CD4-positive, alpha-beta T cell (primary cell): ENCODE measurements around the gene TMEM219. TPM values are rescaled to one million over a fixed set of nuclear protein-coding genes. Genes with fewer than 3 reads are reported as not detected.

ENCODE experiments used
- ATAC-seq: fragments of 200-7000 bp; cut with Tn5 transposase; one replicate; pipeline ENCODE4 v1.10.0; 2022; ENCODE audit warnings: mild to moderate bottlenecking; ENCODE audit not compliant: poor library complexity
- CTCF ChIA-PET: fragments of 350-600 bp; sonication (Branson Sonifier 250); formaldehyde crosslinking; loops from one replicate; lab custom pipeline; 2021; ENCODE audit warnings: antibody characterized with exemption, inconsistent platforms; lab: Charles Lee
- POLR2A ChIA-PET: fragments of 350-600 bp; sonication (Branson Sonifier 250); formaldehyde crosslinking; loops from one replicate; lab custom pipeline; 2021; ENCODE audit warnings: antibody characterized with exemption, inconsistent platforms; lab: Charles Lee
- DNase-seq, 14 experiments: peaks; one replicate each; pipeline ENCODE4 v3.0.0-alpha.2; 2013 to 2020; ENCODE audit warnings: mixed read lengths in 2 of 14
- H3K27ac ChIP-seq, 2 donors: one replicate each; pipeline versions ENCODE4 v1.5.1 to v1.7.0; 2013; ENCODE audit warnings: low read length in 2 of 2, low read depth in 1 of 2, mild to moderate bottlenecking in 1 of 2
- H3K27me3 ChIP-seq, 2 experiments: 1 replicate in 1 of 2; 2 replicates in 1 of 2; pipeline versions ENCODE4 v1.6.1 to v1.7.0; 2013; ENCODE audit warnings: low read length in 2 of 2, control low read depth in 1 of 2, mild to moderate bottlenecking in 1 of 2, moderate library complexity in 1 of 2; ENCODE audit not compliant: insufficient read depth in 2 of 2, control insufficient read depth in 1 of 2
- H3K36me3 ChIP-seq: one replicate; pipeline ENCODE4 v1.6.1; 2013; ENCODE audit warnings: low read length, control low read depth; ENCODE audit not compliant: insufficient read depth
- H3K4me1 ChIP-seq: one replicate; pipeline ENCODE4 v1.6.1; 2013; ENCODE audit warnings: low read length, control low read depth; ENCODE audit not compliant: insufficient read depth
- H3K4me3 ChIP-seq: one replicate; pipeline ENCODE4 v1.5.1; 2013; ENCODE audit warnings: mild to moderate bottlenecking, low read length, moderate library complexity
- H3K9me3 ChIP-seq, 2 experiments: 1 replicate in 1 of 2; 2 replicates in 1 of 2; pipeline versions ENCODE4 v1.6.1 to v1.7.0; 2013; ENCODE audit warnings: low read length in 2 of 2, mild to moderate bottlenecking in 2 of 2, control low read depth in 1 of 2, moderate library complexity in 1 of 2; ENCODE audit not compliant: control insufficient read depth in 1 of 2, insufficient read depth in 1 of 2
- H3K27ac Mint-ChIP-seq: one replicate; pipeline ENCODE4 v1.8.0; 2020; ENCODE audit warnings: mixed read lengths
- H3K27me3 Mint-ChIP-seq: one replicate; pipeline ENCODE4 v1.8.0; 2021; ENCODE audit warnings: mixed read lengths
- H3K36me3 Mint-ChIP-seq: one replicate; pipeline ENCODE4 v1.8.0; 2021; ENCODE audit warnings: low read depth, mixed read lengths
- H3K4me1 Mint-ChIP-seq: one replicate; pipeline ENCODE4 v1.8.0; 2021; ENCODE audit warnings: low read depth, mixed read lengths
- H3K4me3 Mint-ChIP-seq: one replicate; pipeline ENCODE4 v1.8.0; 2020; ENCODE audit warnings: mild to moderate bottlenecking, mixed read lengths
- H3K9me3 Mint-ChIP-seq: one replicate; pipeline ENCODE4 v1.8.0; 2020; ENCODE audit warnings: mixed read lengths
- CTCF ChIP-seq: fragments of 200-600 bp; IDR thresholded peaks from one replicate; pipeline ENCODE4 v1.8.0; 2022; ENCODE audit warnings: antibody characterized with exemption, mild to moderate bottlenecking
- intact Hi-C, 2 experiments: fragments of 100-400 bp; cut with DNase I in 1 of 2; cut with micrococcal nuclease in 1 of 2; formaldehyde crosslinking; loops; one replicate each; pipeline versions ENCODE4 v1.15.1 to v1.9.0; 2023 to 2025; cut with DNase I, micrococcal nuclease
- total RNA-seq, 174 experiments: library from RNA in 2 of 174; stranded (reverse) in 2 of 174; gene quantifications; one replicate each; pipeline ENCODE4 v1.2.3 and lab custom pipeline; 2021 to 2026

TMEM219 gene
- total RNA-seq, 2 experiments from 2014 or later = 56.9 to 63.3 TPM

DNA sequence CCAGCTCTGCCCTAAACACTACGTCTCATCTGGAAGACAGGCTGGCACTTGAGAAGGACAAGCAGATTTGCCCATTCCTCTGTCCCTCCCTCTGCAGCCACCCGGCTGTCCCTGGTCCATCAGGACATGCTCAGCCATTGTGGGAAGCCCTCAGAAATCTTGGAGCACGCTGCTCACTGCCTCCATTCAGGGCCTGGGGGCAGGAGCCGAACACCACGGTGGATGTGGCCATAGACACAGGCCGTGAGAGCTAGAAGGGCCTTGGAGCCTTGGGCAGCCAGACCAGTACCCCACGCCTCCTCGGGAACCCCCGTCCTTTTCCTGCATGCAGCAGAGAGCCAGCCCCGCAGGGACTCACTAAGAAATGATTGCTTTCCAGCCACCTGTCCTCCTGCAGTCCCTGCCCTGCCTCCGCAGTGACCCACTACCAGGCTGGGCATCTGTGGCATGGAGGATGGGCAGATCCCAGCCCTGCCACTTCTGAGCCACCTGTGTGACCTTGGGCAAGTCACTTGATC lies 45.6 kb downstream of the TMEM219 start:
- ChIA-PET POLR2A (no interaction called here), CTCF (no interaction called here)
- peaks cover 10% of the 10 kb centered on the region for H3K36me3 ChIP-seq
- Mint-ChIP-seq H3K4me1 (peaks cover 22% of the 10 kb centered on the region), H3K27ac (no peak overlapping the region), H3K27me3 (peaks cover 22% of the 10 kb centered on the region), H3K4me3 (peak overlapping the region; percentile 34), H3K36me3 (peaks cover 11% of the 10 kb centered on the region), H3K9me3 (no peaks in the 10 kb centered on the region)
- no peak overlapping the region for H3K4me3 ChIP-seq
- ATAC-seq = no peak
- DNase-seq = no peak
- peaks cover 19 to 20% of the 10 kb centered on the region in 2 experiments for H3K27me3 ChIP-seq
- peaks cover 28% of the 10 kb centered on the region for H3K4me1 ChIP-seq
- H3K9me3 ChIP-seq = peaks cover 0 to 17% of the 10 kb centered on the region in 2 experiments
- intact Hi-C loops = loop anchor here in 1 of 2 experiments (5.0 kb wide), 1 partner anchor 305 kb away; no protein-coding TSS in a partner anchor
- TF ChIP-seq CTCF = no peak
- no peak overlapping the region for H3K27ac ChIP-seq

DNA sequence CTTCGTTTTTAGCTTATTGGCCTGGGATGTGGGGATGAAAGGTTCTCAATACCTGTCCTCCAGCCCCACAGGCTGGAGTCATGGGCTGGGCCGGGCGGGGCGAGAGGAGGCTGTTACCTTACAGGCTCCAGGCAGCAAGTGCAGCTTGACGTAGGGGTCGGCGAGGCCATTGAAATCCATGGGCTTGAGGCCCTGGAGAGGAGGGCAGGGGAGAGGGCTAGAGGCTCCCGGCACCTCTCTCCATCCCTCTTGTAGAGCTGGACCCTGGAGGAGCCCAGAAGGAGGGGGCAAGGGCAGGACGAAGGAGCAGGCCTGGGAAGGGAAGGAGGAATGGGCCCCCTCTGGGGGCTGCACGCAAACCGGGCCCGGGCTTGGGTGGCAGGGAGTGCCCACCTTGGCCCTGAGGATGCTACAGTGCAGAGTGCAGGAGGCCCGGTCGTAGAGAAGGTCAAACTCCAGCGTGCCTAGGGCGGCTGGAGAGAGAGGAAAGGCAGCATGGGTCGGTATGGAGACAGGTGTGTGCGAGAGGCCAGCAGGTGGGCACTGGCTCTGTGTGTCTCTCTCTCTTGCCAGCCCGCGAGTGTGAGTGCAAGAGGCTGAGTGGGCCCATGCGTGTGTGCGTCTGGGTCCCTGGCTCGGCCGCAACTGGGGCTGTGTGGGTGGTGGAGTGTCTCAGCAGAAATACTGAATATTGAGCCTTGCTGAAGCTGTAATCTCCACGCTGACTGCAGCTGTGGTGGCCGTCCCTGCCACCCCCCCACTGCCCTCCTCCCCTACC lies 47.4 kb downstream of the TMEM219 start:
- intact Hi-C loops = loop anchor here in 1 of 2 experiments (5.0 kb wide), 1 partner anchor 307 kb away; no protein-coding TSS in a partner anchor
- no peak for TF ChIP-seq CTCF
- no peaks in the 10 kb centered on the region for H3K36me3 Mint-ChIP-seq

GRCh38 chr16:30009990-30010843 lies 48.3 kb downstream of the TMEM219 start:
- H3K27me3 Mint-ChIP-seq = peaks cover 22% of the 10 kb centered on the region
- H3K36me3 Mint-ChIP-seq = no peaks in the 10 kb centered on the region
- TF ChIP-seq CTCF = no peak
- H3K4me3 Mint-ChIP-seq = peak overlapping the region; percentile 76
- ATAC-seq (no peak), DNase-seq (no peak)
- ChIA-PET POLR2A (interaction anchor here (0.7 kb wide), 1 partner anchor 344 kb away, joined by 4 read pairs; no protein-coding TSS in a partner anchor), CTCF (no interaction called here)
- Histone ChIP-seq H3K4me1 (peaks cover 21% of the 10 kb centered on the region), H3K27me3 (peaks cover 19 to 20% of the 10 kb centered on the region in 2 experiments), H3K27ac (no peak overlapping the region), H3K9me3 (peaks cover 0 to 17% of the 10 kb centered on the region in 2 experiments), H3K4me3 (peak overlapping the region; percentile 34), H3K36me3 (no peaks in the 10 kb centered on the region)
- no peak overlapping the region for H3K27ac Mint-ChIP-seq
- intact Hi-C loops = loop anchor here in 1 of 2 experiments (5.0 kb wide), 1 partner anchor 308 kb away; no protein-coding TSS in a partner anchor
- peaks cover 16% of the 10 kb centered on the region for H3K4me1 Mint-ChIP-seq
- no peaks in the 10 kb centered on the region for H3K9me3 Mint-ChIP-seq

More for the DNA sequence above, 47.4 kb downstream of the TMEM219 start:
- peaks cover 19 to 20% of the 10 kb centered on the region in 2 experiments for H3K27me3 ChIP-seq
- no peaks in the 10 kb centered on the region for H3K9me3 Mint-ChIP-seq
- H3K27me3 Mint-ChIP-seq = peaks cover 22% of the 10 kb centered on the region
- no peak for ATAC-seq
- no peak overlapping the region for H3K27ac ChIP-seq
- H3K4me3 Mint-ChIP-seq = peak overlapping the region; percentile 66
- H3K27ac Mint-ChIP-seq = no peak overlapping the region
- no peak overlapping the region for H3K4me3 ChIP-seq
- no peaks in the 10 kb centered on the region for H3K36me3 ChIP-seq
- H3K4me1 Mint-ChIP-seq = peaks cover 16% of the 10 kb centered on the region
- ChIA-PET POLR2A (no interaction called here), CTCF (no interaction called here)
- H3K9me3 ChIP-seq = peaks cover 0 to 17% of the 10 kb centered on the region in 2 experiments
- H3K4me1 ChIP-seq = peaks cover 28% of the 10 kb centered on the region
- DNase-seq = no peak
